MM.1S (cell line): ENCODE results near the gene DLX3.

Experiments used
- DNase-seq: peaks from one replicate; pipeline ENCODE4 v3.0.0-alpha.2; 2015
- H2AFZ ChIP-seq: fragments of 300-600 bp; sonication (generic); 2 replicates; pipeline ENCODE4 v1.6.0; 2016; ENCODE audit warnings: antibody characterized with exemption, low read length
- H3F3A ChIP-seq: fragments of 300-600 bp; sonication (generic); 2 replicates; pipeline ENCODE4 v1.6.1; 2016; ENCODE audit warnings: mild to moderate bottlenecking, antibody characterized with exemption, low read length, moderate library complexity, mixed read lengths; ENCODE audit not compliant: insufficient read depth
- H3K27ac ChIP-seq: fragments of 300-600 bp; sonication (generic); 2 replicates; pipeline ENCODE4 v1.5.1; 2016; ENCODE audit warnings: mild to moderate bottlenecking, low read length
- H3K27me3 ChIP-seq: fragments of 300-600 bp; sonication (generic); replicated peaks from 2 replicates; pipeline ENCODE4 v1.6.0; 2016; ENCODE audit warnings: low read length; ENCODE audit not compliant: insufficient read depth
- H3K36me3 ChIP-seq: fragments of 300-600 bp; sonication (generic); replicated peaks from 2 replicates; pipeline ENCODE4 v1.6.1; 2016; ENCODE audit warnings: mild to moderate bottlenecking, low read length, mixed read lengths; ENCODE audit not compliant: insufficient read depth
- H3K4me1 ChIP-seq: fragments of 300-600 bp; sonication (generic); 2 replicates; pipeline ENCODE4 v1.6.1; 2016; ENCODE audit warnings: low read length, mixed read lengths
- H3K4me2 ChIP-seq: fragments of 300-600 bp; sonication (generic); 2 replicates; pipeline ENCODE4 v1.6.0; 2016; ENCODE audit warnings: low read depth, low read length
- H3K4me3 ChIP-seq: fragments of 300-600 bp; sonication (generic); 2 replicates; pipeline ENCODE4 v1.5.1; 2016; ENCODE audit warnings: low read length, mixed read lengths
- H3K79me2 ChIP-seq: fragments of 300-600 bp; sonication (generic); 2 replicates; pipeline ENCODE4 v1.6.1; 2016; ENCODE audit warnings: mixed run types, low read length, mixed read lengths
- H3K9ac ChIP-seq: fragments of 300-600 bp; sonication (generic); 2 replicates; pipeline ENCODE4 v1.6.1; 2016; ENCODE audit warnings: low read length, mixed read lengths
- H3K9me2 ChIP-seq: fragments of 300-600 bp; sonication (generic); replicated peaks from 2 replicates; pipeline ENCODE4 v1.6.1; 2016; ENCODE audit warnings: mild to moderate bottlenecking, low read length, mixed read lengths; ENCODE audit not compliant: insufficient read depth
- H3K9me3 ChIP-seq: fragments of 300-600 bp; sonication (generic); replicated peaks from 2 replicates; pipeline ENCODE4 v1.6.1; 2016; ENCODE audit warnings: mild to moderate bottlenecking, low read length, mixed read lengths; ENCODE audit not compliant: insufficient read depth
- H4K20me1 ChIP-seq: fragments of 300-600 bp; sonication (generic); 2 replicates; pipeline ENCODE4 v1.6.1; 2016; ENCODE audit warnings: mild to moderate bottlenecking, low read length, moderate library complexity, mixed read lengths; ENCODE audit not compliant: insufficient read depth
- CTCF ChIP-seq: fragments of 300-600 bp; sonication (generic); IDR thresholded peaks from 2 replicates; pipeline ENCODE4 v1.5.1; 2016; ENCODE audit warnings: antibody characterized with exemption, low read length, mixed read lengths
- EZH2 ChIP-seq: fragments of 300-600 bp; sonication (generic); optimal IDR thresholded peaks from 2 replicates; pipeline ENCODE3; 2017; ENCODE audit warnings: low read depth, mild to moderate bottlenecking, antibody characterized with exemption, low read length, mixed read lengths
- EZH2phosphoT487 ChIP-seq: fragments of 300-600 bp; sonication (generic); IDR thresholded peaks from 2 replicates; pipeline ENCODE4 v1.6.1; 2018; ENCODE audit warnings: antibody characterized with exemption, low read length

Gene DLX3

GRCh38 chr17:50014471-50015088 lies 19.6 kb upstream of the DLX3 start:
- DNase-seq = no peak
- Histone ChIP-seq H2AFZ (no peak overlapping the region), H3K79me2 (no peaks in the 10 kb centered on the region), H3K9me3 (no peaks in the 10 kb centered on the region), H3F3A (no peaks in the 10 kb centered on the region), H3K36me3 (no peaks in the 10 kb centered on the region), H3K4me1 (no peaks in the 10 kb centered on the region), H3K9me2 (no peaks in the 10 kb centered on the region), H3K4me3 (no peak overlapping the region), H3K4me2 (no peak overlapping the region), H3K9ac (no peak overlapping the region), H3K27me3 (peaks cover 12% of the 10 kb centered on the region; the same call in 1 of the 2 replicates), H3K27ac (no peak overlapping the region), H4K20me1 (no peaks in the 10 kb centered on the region)
- no peak for TF ChIP-seq EZH2phosphoT487
- no peak for TF ChIP-seq CTCF
- TF ChIP-seq EZH2 = no peak

GRCh38 chr17:50013079-50013478 lies 18.1 kb upstream of the DLX3 start:
- Histone ChIP-seq H3K27me3 (peaks cover 12% of the 10 kb centered on the region; the same call in 1 of the 2 replicates), H3F3A (no peaks in the 10 kb centered on the region), H3K4me3 (no peak overlapping the region), H3K9me2 (no peaks in the 10 kb centered on the region), H4K20me1 (no peaks in the 10 kb centered on the region), H3K4me1 (no peaks in the 10 kb centered on the region), H3K27ac (no peak overlapping the region), H3K79me2 (no peaks in the 10 kb centered on the region), H3K4me2 (no peak overlapping the region), H3K9me3 (no peaks in the 10 kb centered on the region), H3K36me3 (no peaks in the 10 kb centered on the region), H2AFZ (no peak overlapping the region), H3K9ac (no peak overlapping the region)
- no peak for TF ChIP-seq EZH2
- no peak for TF ChIP-seq CTCF
- no peak for TF ChIP-seq EZH2phosphoT487
- DNase-seq = no peak

GRCh38 chr17:50009282-50009681 lies 14.3 kb upstream of the DLX3 start:
- Histone ChIP-seq H3K4me1 (no peaks in the 10 kb centered on the region), H3K4me2 (no peak overlapping the region), H3K27ac (no peak overlapping the region), H3K4me3 (no peak overlapping the region), H3F3A (no peaks in the 10 kb centered on the region), H3K79me2 (no peaks in the 10 kb centered on the region), H3K27me3 (peaks cover 12% of the 10 kb centered on the region; the same call in 1 of the 2 replicates), H2AFZ (no peak overlapping the region), H4K20me1 (no peaks in the 10 kb centered on the region), H3K9ac (no peak overlapping the region), H3K9me3 (no peaks in the 10 kb centered on the region), H3K36me3 (no peaks in the 10 kb centered on the region), H3K9me2 (no peaks in the 10 kb centered on the region)
- TF ChIP-seq EZH2phosphoT487 (no peak), CTCF (no peak), EZH2 (no peak)
- DNase-seq = no peak
